HepG2 (cell line): ENCODE data around the gene SLC2A2. TPM values are rescaled to one million over a fixed set of nuclear protein-coding genes. Genes with fewer than 3 reads are reported as not detected.

Source experiments
- CHD2 ChIP-seq: IDR thresholded peaks from 2 replicates; pipeline ENCODE4 v1.6.1; 2011; ENCODE audit warnings: low read depth, low read length, improper control_type of control experiment
- CREBL2 ChIP-seq: sonication (generic); formaldehyde crosslinking; IDR thresholded peaks from 2 replicates; pipeline ENCODE4 v1.8.1; 2023; ENCODE audit warnings: missing genetic modification reagents, mild to moderate bottlenecking, borderline replicate concordance
- HMG20A ChIP-seq: IDR thresholded peaks from 2 replicates; pipeline ENCODE4 v1.6.1; 2016; ENCODE audit warnings: borderline replicate concordance
- HNRNPL ChIP-seq: fragments of 200-400 bp; formaldehyde crosslinking; IDR thresholded peaks from 2 replicates; pipeline ENCODE4 v1.6.1; 2017; ENCODE audit warnings: mild to moderate bottlenecking, low read depth, low read length
- JARID2 ChIP-seq: sonication (generic); formaldehyde crosslinking; IDR thresholded peaks from 2 replicates; pipeline ENCODE4 v1.8.1; 2023; ENCODE audit warnings: missing genetic modification reagents, inconsistent platforms; ENCODE audit not compliant: insufficient replicate concordance
- MLX ChIP-seq: IDR thresholded peaks from 2 replicates; pipeline ENCODE4 v1.6.1; 2016
- NFYB ChIP-seq: sonication (generic); formaldehyde crosslinking; IDR thresholded peaks from 2 replicates; pipeline ENCODE4 v1.4.0; 2020; ENCODE audit warnings: missing genetic modification reagents
- NR2F1 ChIP-seq, 2 experiments: fragments of 450-650 bp in 1 of 2; formaldehyde crosslinking in 1 of 2; IDR thresholded peaks; 2 replicates each; pipeline versions ENCODE4 v1.5.0 to v1.6.1; 2016 to 2020; ENCODE audit warnings: mild to moderate bottlenecking in 1 of 2, missing compliant biosample characterization in 1 of 2, missing genetic modification reagents in 1 of 2, moderate library complexity in 1 of 2
- PHF5A ChIP-seq: IDR thresholded peaks from one replicate; pipeline ENCODE4 v1.6.1; 2018; ENCODE audit warnings: low read depth, missing genetic modification reagents; ENCODE audit not compliant: unreplicated experiment
- TARDBP ChIP-seq: sonication (generic); formaldehyde crosslinking; IDR thresholded peaks from 2 replicates; pipeline ENCODE4 v1.8.0; 2022; ENCODE audit warnings: mild to moderate bottlenecking, missing genetic modification reagents
- TCF7 ChIP-seq: sonication (generic); IDR thresholded peaks from 2 replicates; pipeline ENCODE4 v1.6.1; 2016; ENCODE audit warnings: antibody characterized with exemption, low read depth
- ZBTB39 ChIP-seq: sonication (generic); formaldehyde crosslinking; IDR thresholded peaks from 2 replicates; pipeline ENCODE4 v1.5.0; 2020; ENCODE audit warnings: missing genetic modification reagents
- ZMYM4 ChIP-seq: sonication (generic); formaldehyde crosslinking; IDR thresholded peaks from 2 replicates; pipeline ENCODE4 v1.8.1; 2023; ENCODE audit warnings: mild to moderate bottlenecking, missing genetic modification reagents
- ZNF292 ChIP-seq: sonication (generic); formaldehyde crosslinking; IDR thresholded peaks from 2 replicates; pipeline ENCODE4 v1.8.1; 2022; ENCODE audit warnings: mild to moderate bottlenecking, low read depth, missing genetic modification reagents, borderline replicate concordance
- ZNF318 ChIP-seq: sonication (generic); formaldehyde crosslinking; IDR thresholded peaks from 2 replicates; pipeline ENCODE4 v1.4.0; 2020; ENCODE audit warnings: mild to moderate bottlenecking, missing genetic modification reagents
- ZNF552 ChIP-seq: sonication (generic); formaldehyde crosslinking; IDR thresholded peaks from 2 replicates; pipeline ENCODE4 v1.9.0; 2022; ENCODE audit warnings: missing genetic modification reagents, mild to moderate bottlenecking, borderline replicate concordance
- ZNF598 ChIP-seq: sonication (generic); formaldehyde crosslinking; IDR thresholded peaks from 2 replicates; pipeline ENCODE4 v1.5.1; 2020; ENCODE audit warnings: mild to moderate bottlenecking, missing genetic modification reagents, borderline replicate concordance
- polyA plus RNA-seq, 8 experiments: library from polyadenylated mRNA; depleted of rRNA in 3 of 8; stranded (reverse) in 7 of 8; unstranded in 1 of 8; fragments of >200 nt; fragmentation: Illumina TruSeq in 4 of 8; extraction: Trizol in 4 of 8; gene quantifications; 2 replicates each; pipeline versions ENCODE4 v1.2.1 to v1.2.3, GENCODE V29; 2011 to 2016; ENCODE audit warnings: low read depth in 4 of 8, missing spikeins in 1 of 8, mixed read lengths in 1 of 8; ENCODE audit not compliant: insufficient read depth in 1 of 8
- total RNA-seq, 5 experiments: library from RNA; depleted of rRNA; stranded (reverse); fragments of >200 nt; fragmentation: Illumina TruSeq; extraction: Trizol; gene quantifications; 2 replicates each; pipeline ENCODE4 v1.2.3, GENCODE V29; 2016; ENCODE audit warnings: low read depth in 1 of 5

Gene SLC2A2
- total and polyA plus RNA-seq, 2 of the 13 experiments (the other 11 are each of a cell fraction or from before 2014, with no cell fraction given), result 19.5 to 23.2 TPM

GRCh38 chr3:171001957-171002694, 24.4 kb downstream of the SLC2A2 start (continued):
- peak; percentile 41 to 76; a peak in 3 of 4 replicates for TF ChIP-seq NR2F1 (CRISPR knock-in tag; IDR thresholded peaks at IDR 0.05)
- TF ChIP-seq ZMYM4, result peak; percentile 93
- peak; percentile 53 for TF ChIP-seq NFYB
- no peak for TF ChIP-seq HNRNPL
- no peak for TF ChIP-seq ZNF318 (CRISPR knock-in tag)
- TF ChIP-seq JARID2 (CRISPR knock-in tag), result peak; percentile 64
- TF ChIP-seq ZNF598 (CRISPR knock-in tag), result no peak
- TF ChIP-seq TARDBP, result peak; percentile 99
- peak; percentile 92 for TF ChIP-seq TCF7
- no peak for TF ChIP-seq ZNF552 (CRISPR knock-in tag)
- TF ChIP-seq CHD2, result no peak
- TF ChIP-seq CREBL2 (CRISPR knock-in tag), result no peak
- TF ChIP-seq ZBTB39 (CRISPR knock-in tag), result peak; percentile 91
- peak; percentile 98 for TF ChIP-seq HMG20A (CRISPR knock-in tag)
- peak; percentile 86 for TF ChIP-seq MLX (CRISPR knock-in tag)
- TF ChIP-seq ZNF292 (CRISPR knock-in tag), result no peak; the same call in 1 of the 2 replicates
- TF ChIP-seq PHF5A (CRISPR knock-in tag), result no peak
